A549 (cell line): ENCODE data around the gene TMEM117. TPM values are rescaled to one million over a fixed set of nuclear protein-coding genes. Genes with fewer than 3 reads are reported as not detected.

Experiments
- ATAC-seq, 2 experiments: fragments of 200-7000 bp in 1 of 2; fragments of >200 bp in 1 of 2; cut with Nextera tagmentation in 1 of 2; cut with Tn5 transposase in 1 of 2; 3 replicates each; pipeline versions ENCODE4 v1.8.0 to v1.9.1; 2018 to 2020; ENCODE audit warnings: mild to moderate bottlenecking in 1 of 2, moderate library complexity in 1 of 2
- CTCF ChIA-PET: fragments of 300-600 bp; sonication (Branson Sonifier 250); formaldehyde crosslinking; extraction: SDS; loops from one replicate; lab custom pipeline; 2021; ENCODE audit warnings: antibody characterized with exemption, inconsistent platforms; lab: Yijun Ruan, JAX
- POLR2A ChIA-PET: fragments of 350-600 bp; formaldehyde crosslinking; extraction: SDS; loops from one replicate; lab custom pipeline; 2021; ENCODE audit warnings: antibody characterized with exemption, inconsistent platforms; lab: Yijun Ruan, JAX
- DNase-seq, 2 experiments: peaks; one replicate each; pipeline versions ENCODE4 v3.0.0 to v3.0.0-alpha.2; 2011 to 2016; ENCODE audit warnings: low read depth in 1 of 2, low spot score in 1 of 2
- FAIRE-seq: peaks from 2 replicates; lab custom pipeline; 2011; peaks lifted over from hg19 to GRCh38; lab: Jason Lieb, UNC
- H3K27ac ChIP-seq, 2 experiments: fragments of >200 bp; sonication (Bioruptor Twin); formaldehyde crosslinking; 3 replicates each; pipeline ENCODE4 v1.5.1; 2016 to 2017
- H3K4me1 ChIP-seq: fragments of >200 bp; sonication (Bioruptor Twin); formaldehyde crosslinking; 3 replicates; pipeline ENCODE4 v1.6.1; 2016
- H3K4me2 ChIP-seq: fragments of >200 bp; sonication (Bioruptor Twin); formaldehyde crosslinking; 3 replicates; pipeline ENCODE4 v1.6.1; 2016
- H3K4me3 ChIP-seq: fragments of >200 bp; sonication (Bioruptor Twin); formaldehyde crosslinking; 3 replicates; pipeline ENCODE4 v1.5.1; 2016
- H3K9me3 ChIP-seq: fragments of >200 bp; sonication (Bioruptor Twin); formaldehyde crosslinking; 3 replicates; pipeline ENCODE4 v1.6.1; 2016
- BCL3 ChIP-seq: fragments of >200 bp; sonication (Bioruptor Twin); formaldehyde crosslinking; IDR thresholded peaks from 3 replicates; pipeline ENCODE4 v1.6.1; 2016
- CEBPB ChIP-seq, 2 experiments: fragments of >200 bp in 1 of 2; sonication (Bioruptor Twin) in 1 of 2; formaldehyde crosslinking in 1 of 2; IDR thresholded peaks; 2 replicates each; pipeline ENCODE4 v1.6.1; 2012 to 2016
- CHD2 ChIP-seq: fragments of 150-350 bp; IDR thresholded peaks from 2 replicates; pipeline ENCODE4 v1.6.1; 2014; ENCODE audit warnings: low read length; ENCODE audit not compliant: partially characterized antibody
- ELK1 ChIP-seq: fragments of 150-350 bp; IDR thresholded peaks from 2 replicates; pipeline ENCODE4 v1.6.1; 2014; ENCODE audit warnings: low read depth, mild to moderate bottlenecking, low read length
- FOSB ChIP-seq: fragments of 250-450 bp; sonication (Bioruptor Pico); IDR thresholded peaks from 2 replicates; pipeline ENCODE4 v1.5.0; 2020; ENCODE audit warnings: mild to moderate bottlenecking, moderate library complexity
- FOXS1 ChIP-seq: fragments of 250-450 bp; sonication (Bioruptor Pico); IDR thresholded peaks from 2 replicates; pipeline ENCODE4 v1.5.0; 2020; ENCODE audit warnings: mild to moderate bottlenecking, moderate library complexity
- HEYL ChIP-seq: fragments of 250-450 bp; sonication (Bioruptor Pico); IDR thresholded peaks from 2 replicates; pipeline ENCODE4 v1.8.0; 2021; ENCODE audit warnings: mild to moderate bottlenecking, moderate library complexity
- HOXA7 ChIP-seq: fragments of 250-450 bp; sonication (Bioruptor Pico); IDR thresholded peaks from 2 replicates; pipeline ENCODE4 v1.5.0; 2020; ENCODE audit warnings: mild to moderate bottlenecking, moderate library complexity
- HOXB5 ChIP-seq: fragments of 250-450 bp; sonication (Bioruptor Pico); IDR thresholded peaks from 2 replicates; pipeline ENCODE4 v1.5.0; 2020; ENCODE audit warnings: mild to moderate bottlenecking, moderate library complexity
- KDM1A ChIP-seq: fragments of 200-600 bp; sonication (generic); IDR thresholded peaks from 2 replicates; pipeline ENCODE4 v1.6.1; 2016; ENCODE audit warnings: low read depth, mild to moderate bottlenecking
- KDM5A ChIP-seq: fragments of 200-600 bp; sonication (generic); IDR thresholded peaks from 2 replicates; pipeline ENCODE4 v1.6.1; 2016; ENCODE audit warnings: antibody characterized with exemption, mild to moderate bottlenecking
- MAFK ChIP-seq: fragments of 450-650 bp; IDR thresholded peaks from 2 replicates; pipeline ENCODE4 v1.6.1; 2014; ENCODE audit not compliant: partially characterized antibody
- MYC ChIP-seq: IDR thresholded peaks from 2 replicates; pipeline ENCODE4 v1.6.1; 2012; ENCODE audit warnings: mild to moderate bottlenecking, inconsistent platforms, low read length, improper control_type of control experiment, borderline replicate concordance
- NFE2L2 ChIP-seq: fragments of 150-350 bp; conservative IDR thresholded peaks from 2 replicates; pipeline ENCODE4 v1.6.1; 2014; ENCODE audit warnings: low read length
- PBX3 ChIP-seq: IDR thresholded peaks from 2 replicates; pipeline ENCODE4 v1.6.1; 2012
- PHF8 ChIP-seq: fragments of 200-600 bp; sonication (generic); IDR thresholded peaks from 2 replicates; pipeline ENCODE4 v1.6.1; 2016; ENCODE audit warnings: low read depth, mild to moderate bottlenecking, antibody characterized with exemption, moderate library complexity, borderline replicate concordance
- RFX5 ChIP-seq: fragments of 450-650 bp; IDR thresholded peaks from 2 replicates; pipeline ENCODE4 v1.7.1; 2014; ENCODE audit warnings: antibody characterized with exemption, mild to moderate bottlenecking, moderate library complexity
- RNF2 ChIP-seq: fragments of 200-600 bp; sonication (generic); IDR thresholded peaks from 2 replicates; pipeline ENCODE4 v1.6.1; 2016; ENCODE audit warnings: low read depth, mild to moderate bottlenecking, antibody characterized with exemption, moderate library complexity, borderline replicate concordance
- SREBF2 ChIP-seq: fragments of 450-650 bp; IDR thresholded peaks from 2 replicates; pipeline ENCODE4 v1.6.1; 2014; ENCODE audit warnings: mild to moderate bottlenecking, moderate library complexity
- WGBS: methylation state at CpG from one replicate; pipeline ENCODE4 v1.1.6; 2017; ENCODE audit errors: missing lambda C conversion rate; 5-methylcytosine and 5-hydroxymethylcytosine counted together
- polyA plus RNA-seq, 4 experiments: library from polyadenylated mRNA; depleted of rRNA in 3 of 4; stranded (reverse); fragments of >200 nt; fragmentation: RNase III in 1 of 4; extraction: RNeasy Plus Mini Kit Qiagen cat#74134 plus additional on column Dnase treatment in 1 of 4; gene quantifications; 2 replicates in 3 of 4; 3 replicates in 1 of 4; pipeline ENCODE4 v1.2.3, GENCODE V29; 2011 to 2017

Gene TMEM117
- polyA plus RNA-seq, 2 of the 4 experiments (the other 2 are of a cell fraction): 2.1 to 4.6 TPM

- ChIA-PET CTCF (no interaction called here), POLR2A (no interaction called here)
- Histone ChIP-seq H3K4me2 (no peak overlapping the region), H3K9me3 (no peaks in the 10 kb centered on the region), H3K27ac (no peak overlapping the region), H3K4me3 (no peak overlapping the region), H3K4me1 (no peaks in the 10 kb centered on the region)
- WGBS: 37% methylated on average over 3 of the region's 3 CpGs
- no peak for FAIRE-seq
- TF ChIP-seq NFE2L2: no peak
- TF ChIP-seq MYC: no peak
- DNase-seq: no peak
- ATAC-seq: no peak
Observed at GRCh38 chr12:44299524-44299923, 463.6 kb downstream of the TMEM117 start.

GRCh38 chr12:44307506-44308168, 471.8 kb downstream of the TMEM117 start:
- no peak for DNase-seq
- 54% methylated on average over 7 of the region's 7 CpGs for WGBS
- no peak overlapping the region for H3K4me3 ChIP-seq
- CTCF ChIA-PET: no interaction called here
- TF ChIP-seq SREBF2 (no peak), RFX5 (no peak), ELK1 (no peak), KDM5A (no peak), MAFK (no peak), FOSB (CRISPR knock-in tag) (no peak), RNF2 (no peak), CEBPB (IDR thresholded peaks at IDR 0.05) (no peak), FOXS1 (CRISPR knock-in tag) (no peak), PHF8 (no peak), MYC (no peak), PBX3 (no peak), CHD2 (no peak), HEYL (CRISPR knock-in tag) (no peak)
- TF ChIP-seq, all 56 proteins: peak for 0
- H3K9me3 ChIP-seq: no peaks in the 10 kb centered on the region; the same call in 2 of the 3 replicates
- FAIRE-seq (no peak), ATAC-seq (no peak)
- H3K4me1 ChIP-seq: no peaks in the 10 kb centered on the region
- POLR2A ChIA-PET: no interaction called here
- H3K27ac ChIP-seq: no peak overlapping the region
- H3K4me2 ChIP-seq: no peak overlapping the region

- no peaks in the 10 kb centered on the region for H3K9me3 ChIP-seq
- ATAC-seq (no peak), FAIRE-seq (no peak), DNase-seq (no peak)
- ChIA-PET CTCF (no interaction called here), POLR2A (no interaction called here)
- no peak overlapping the region for H3K4me3 ChIP-seq
- H3K4me1 ChIP-seq: 0 out of 3 replicates have a peak, but pooled peaks cover 8% of the 10 kb centered on the region
- H3K27ac ChIP-seq: no peak overlapping the region
- H3K4me2 ChIP-seq: no peak overlapping the region
- TF ChIP-seq FOXS1 (CRISPR knock-in tag) (no peak), MYC (no peak), BCL3 (no peak), HOXB5 (CRISPR knock-in tag) (no peak), HOXA7 (CRISPR knock-in tag) (no peak), KDM1A (no peak)
Observed at GRCh38 chr12:44313188-44313587, 477.3 kb downstream of the TMEM117 start.
